Measurements from ENCODE around the gene TPCN1.

Gene TPCN1

DNA sequence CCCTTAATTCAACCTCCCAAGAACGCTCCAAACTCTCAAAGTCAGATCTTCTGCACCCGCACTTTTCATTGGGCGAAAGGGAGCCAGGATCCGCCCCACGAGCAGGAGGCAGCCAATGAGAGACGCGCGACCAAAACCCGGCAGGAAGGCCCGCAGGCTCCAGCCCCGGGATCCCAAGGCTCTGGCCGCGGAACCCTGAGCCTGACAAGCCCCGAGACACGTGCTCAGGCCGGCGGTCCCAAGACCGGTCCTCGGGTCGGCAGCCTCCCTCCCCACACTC lies 36.4 kb upstream of the TPCN1 start:
- H3K36me3 ChIP-seq (ENCODE audit: control insufficient read depth in 1 of 2, insufficient read depth in 2 of 2, low read length in 2 of 2): peaks cover 4 to 18% of the 10 kb centered on the region in 2 donors
- peak overlapping the region; percentile 78 to 95 for H3K4me3 ChIP-seq (ENCODE audit: low read depth in 1 of 2, low read length in 2 of 2)
- peaks cover 13 to 22% of the 10 kb centered on the region in 2 donors for H3K4me1 ChIP-seq (ENCODE audit: control insufficient read depth in 1 of 2, insufficient read depth in 2 of 2, low read length in 2 of 2)

GRCh38 chr12:113185180-113186032 lies 35.9 kb upstream of the TPCN1 start, which contains the start of the genes DDX54 and RITA1:
Gene DDX54, minus strand, starts transcription at chr12:113185478. Its CDS starts 27 bp downstream, at chr12:113185451.
Gene RITA1, plus strand, starts transcription at chr12:113185721. Its CDS starts 1,026 bp downstream, at chr12:113186747.
- H3K36me3 ChIP-seq (ENCODE audit: control insufficient read depth in 1 of 2, insufficient read depth in 2 of 2, low read length in 2 of 2): peaks cover 4 to 14% of the 10 kb centered on the region in 2 donors
- H3K27ac ChIP-seq (ENCODE audit: low read length): peak within 1 kb of the TSS; percentile 80
- no peaks in the 10 kb centered on the region for H3K27me3 ChIP-seq (ENCODE audit: low read depth, low read length)
- peaks cover 13 to 22% of the 10 kb centered on the region in 2 donors for H3K4me1 ChIP-seq (ENCODE audit: control insufficient read depth in 1 of 2, insufficient read depth in 2 of 2, low read length in 2 of 2)
- H3K9me3 ChIP-seq (ENCODE audit: control insufficient read depth in 1 of 2, low read length in 2 of 2): no peaks in the 10 kb centered on the region
- H3K4me3 ChIP-seq (ENCODE audit: low read depth in 1 of 2, low read length in 2 of 2): peak within 1 kb of the TSS; percentile 78 to 95

More for the DNA sequence above, 36.4 kb upstream of the TPCN1 start:
- H3K9me3 ChIP-seq (ENCODE audit: control insufficient read depth in 1 of 2, low read length in 2 of 2): no peaks in the 10 kb centered on the region
- H3K27me3 ChIP-seq (ENCODE audit: low read depth, low read length): no peaks in the 10 kb centered on the region
- peak overlapping the region; percentile 80 for H3K27ac ChIP-seq (ENCODE audit: low read length)

DNA sequence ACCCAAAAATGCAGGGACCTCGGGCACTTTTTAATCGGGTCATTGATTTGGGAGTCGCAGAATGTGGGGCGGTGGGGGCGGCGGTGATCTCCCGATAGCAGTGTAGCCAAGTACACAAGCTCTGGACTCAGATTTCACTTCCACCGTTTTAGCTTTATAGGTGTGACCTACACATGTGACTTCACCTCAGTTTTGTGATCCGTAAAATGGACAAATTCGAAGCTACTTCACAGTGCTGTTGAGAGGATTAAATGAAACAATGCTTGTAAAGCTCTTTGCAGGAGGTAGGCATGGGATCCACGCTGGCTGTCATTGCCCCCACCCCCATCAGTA lies 35.3 kb upstream of the TPCN1 start:
- H3K27me3 ChIP-seq (ENCODE audit: low read depth, low read length): no peaks in the 10 kb centered on the region
- peak overlapping the region; percentile 78 to 95 for H3K4me3 ChIP-seq (ENCODE audit: low read depth in 1 of 2, low read length in 2 of 2)
- peaks cover 13 to 22% of the 10 kb centered on the region in 2 donors for H3K4me1 ChIP-seq (ENCODE audit: control insufficient read depth in 1 of 2, insufficient read depth in 2 of 2, low read length in 2 of 2)
- H3K9me3 ChIP-seq (ENCODE audit: control insufficient read depth in 1 of 2, low read length in 2 of 2): no peaks in the 10 kb centered on the region
- H3K36me3 ChIP-seq (ENCODE audit: control insufficient read depth in 1 of 2, insufficient read depth in 2 of 2, low read length in 2 of 2): peaks cover 7 to 12% of the 10 kb centered on the region in 2 donors
- peak overlapping the region; percentile 80 for H3K27ac ChIP-seq (ENCODE audit: low read length)

DNA sequence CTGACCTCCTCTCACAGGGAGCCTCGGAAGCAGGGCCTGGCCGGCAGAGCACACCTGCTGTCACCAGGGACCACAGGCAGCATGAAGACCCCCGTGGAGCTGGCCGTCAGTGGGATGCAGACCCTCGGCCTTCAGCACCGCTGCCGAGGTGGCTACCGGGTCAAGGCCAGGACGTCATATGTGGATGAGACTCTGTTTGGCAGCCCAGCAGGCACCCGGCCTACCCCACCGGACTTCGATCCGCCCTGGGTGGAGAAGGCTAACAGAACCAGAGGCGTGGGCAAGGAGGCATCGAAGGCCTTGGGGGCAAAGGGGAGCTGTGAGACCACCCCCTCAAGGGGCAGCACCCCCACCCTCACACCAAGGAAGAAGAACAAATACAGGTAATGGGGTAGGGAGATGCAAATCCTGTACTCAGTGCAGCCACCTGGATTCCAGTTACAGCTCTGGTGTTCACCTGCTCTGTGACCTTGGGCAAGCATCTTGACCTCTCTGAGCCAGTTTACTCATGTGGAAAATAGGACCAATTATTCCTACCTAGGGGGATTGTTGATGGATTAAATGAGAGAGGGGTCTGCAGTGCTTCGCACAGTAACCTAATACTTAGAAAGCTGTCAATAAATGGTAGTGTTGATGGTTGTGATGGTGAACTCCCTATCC lies 34.5 kb upstream of the TPCN1 start:
- H3K27me3 ChIP-seq (ENCODE audit: low read depth, low read length): no peaks in the 10 kb centered on the region
- peak overlapping the region; percentile 78 to 95 for H3K4me3 ChIP-seq (ENCODE audit: low read depth in 1 of 2, low read length in 2 of 2)
- peak overlapping the region; percentile 80 for H3K27ac ChIP-seq (ENCODE audit: low read length)
- H3K9me3 ChIP-seq (ENCODE audit: control insufficient read depth in 1 of 2, low read length in 2 of 2): no peaks in the 10 kb centered on the region
- H3K4me1 ChIP-seq (ENCODE audit: control insufficient read depth in 1 of 2, insufficient read depth in 2 of 2, low read length in 2 of 2): peaks cover 13 to 22% of the 10 kb centered on the region in 2 donors
- H3K36me3 ChIP-seq (ENCODE audit: control insufficient read depth in 1 of 2, insufficient read depth in 2 of 2, low read length in 2 of 2): peaks cover 7 to 19% of the 10 kb centered on the region in 2 donors

GRCh38 chr12:113189361-113189760 lies 31.9 kb upstream of the TPCN1 start:
- peaks cover 13 to 14% of the 10 kb centered on the region in 2 donors for H3K4me1 ChIP-seq (ENCODE audit: control insufficient read depth in 1 of 2, insufficient read depth in 2 of 2, low read length in 2 of 2)
- no peak overlapping the region for H3K4me3 ChIP-seq (ENCODE audit: low read depth in 1 of 2, low read length in 2 of 2)
- H3K27me3 ChIP-seq (ENCODE audit: low read depth, low read length): no peaks in the 10 kb centered on the region
- H3K9me3 ChIP-seq (ENCODE audit: control insufficient read depth in 1 of 2, low read length in 2 of 2): no peaks in the 10 kb centered on the region
- peaks cover 4 to 19% of the 10 kb centered on the region in 2 donors for H3K36me3 ChIP-seq (ENCODE audit: control insufficient read depth in 1 of 2, insufficient read depth in 2 of 2, low read length in 2 of 2)
- no peak overlapping the region for H3K27ac ChIP-seq (ENCODE audit: low read length)

DNA sequence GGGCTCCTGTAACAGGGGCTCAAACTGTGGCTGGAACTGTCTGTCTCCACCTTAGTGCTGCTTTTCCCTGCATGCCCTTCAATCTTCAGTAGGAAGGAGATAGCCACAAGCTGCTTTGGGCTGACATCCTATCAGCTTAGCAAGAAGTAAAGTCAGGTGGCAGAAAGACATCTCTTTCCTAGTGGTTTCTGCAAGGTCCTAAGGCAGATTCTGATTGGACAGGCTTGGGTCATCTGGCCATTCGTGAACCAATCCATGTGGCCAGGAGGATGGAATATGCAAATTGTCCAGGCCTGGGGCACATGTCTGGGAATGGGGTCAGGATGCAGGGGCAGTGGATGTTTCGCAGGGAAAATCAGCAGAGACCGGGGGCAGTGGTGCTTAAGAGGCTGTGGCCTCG lies 30.5 kb upstream of the TPCN1 start:
- no peak overlapping the region for H3K4me3 ChIP-seq (ENCODE audit: low read depth in 1 of 2, low read length in 2 of 2)
- H3K27ac ChIP-seq (ENCODE audit: low read length): no peak overlapping the region
- H3K27me3 ChIP-seq (ENCODE audit: low read depth, low read length): no peaks in the 10 kb centered on the region
- no peaks in the 10 kb centered on the region for H3K9me3 ChIP-seq (ENCODE audit: control insufficient read depth in 1 of 2, low read length in 2 of 2)
- H3K36me3 ChIP-seq (ENCODE audit: control insufficient read depth in 1 of 2, insufficient read depth in 2 of 2, low read length in 2 of 2): peaks cover 4 to 12% of the 10 kb centered on the region in 2 donors
- H3K4me1 ChIP-seq (ENCODE audit: control insufficient read depth in 1 of 2, insufficient read depth in 2 of 2, low read length in 2 of 2): peaks cover 12 to 13% of the 10 kb centered on the region in 2 donors

- H3K4me3 ChIP-seq (ENCODE audit: low read depth in 1 of 2, low read length in 2 of 2): no peak overlapping the region
- no peaks in the 10 kb centered on the region for H3K9me3 ChIP-seq (ENCODE audit: control insufficient read depth in 1 of 2, low read length in 2 of 2)
- peaks cover 10 to 11% of the 10 kb centered on the region in 2 donors for H3K4me1 ChIP-seq (ENCODE audit: control insufficient read depth in 1 of 2, insufficient read depth in 2 of 2, low read length in 2 of 2)
- H3K36me3 ChIP-seq (ENCODE audit: control insufficient read depth in 1 of 2, insufficient read depth in 2 of 2, low read length in 2 of 2): peaks cover 4 to 12% of the 10 kb centered on the region in 2 donors
- H3K27me3 ChIP-seq (ENCODE audit: low read depth, low read length): no peaks in the 10 kb centered on the region
- H3K27ac ChIP-seq (ENCODE audit: low read length): no peak overlapping the region
These were observed 30.0 kb upstream of the TPCN1 start for GRCh38 chr12:113191227-113191626.

DNA sequence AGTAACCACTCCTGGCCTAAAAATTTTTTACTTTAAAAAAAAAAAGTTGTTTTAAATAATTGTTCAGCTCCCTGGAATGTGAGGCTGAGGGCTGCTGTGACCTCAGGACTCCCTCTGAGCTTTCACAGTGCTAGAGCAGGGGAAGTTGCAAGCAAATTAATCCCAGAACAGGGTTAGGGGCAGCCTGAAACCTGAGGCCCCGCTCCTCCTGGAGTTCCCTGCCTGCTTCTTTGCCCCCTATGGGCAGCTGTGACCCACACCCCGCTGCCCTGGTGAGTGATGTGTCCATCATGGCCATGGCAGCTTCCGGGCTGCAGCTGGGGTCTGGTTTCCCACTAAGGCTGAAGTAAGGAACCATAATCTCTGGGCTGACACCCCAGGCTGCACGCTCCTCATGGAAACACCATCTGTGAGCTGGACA lies 26.3 kb upstream of the TPCN1 start:
- no peaks in the 10 kb centered on the region for H3K9me3 ChIP-seq (ENCODE audit: control insufficient read depth in 1 of 2, low read length in 2 of 2)
- H3K27me3 ChIP-seq (ENCODE audit: low read depth, low read length): no peaks in the 10 kb centered on the region
- no peak overlapping the region for H3K4me3 ChIP-seq (ENCODE audit: low read depth in 1 of 2, low read length in 2 of 2)
- no peak overlapping the region for H3K27ac ChIP-seq (ENCODE audit: low read length)
- H3K36me3 ChIP-seq (ENCODE audit: control insufficient read depth in 1 of 2, insufficient read depth in 2 of 2, low read length in 2 of 2): peaks cover 4 to 12% of the 10 kb centered on the region in 2 donors
- no peaks in the 10 kb centered on the region for H3K4me1 ChIP-seq (ENCODE audit: control insufficient read depth in 1 of 2, insufficient read depth in 2 of 2, low read length in 2 of 2)

GRCh38 chr12:113195598-113195997 lies 25.7 kb upstream of the TPCN1 start:
- no peak overlapping the region for H3K27ac ChIP-seq (ENCODE audit: low read length)

GRCh38 chr12:113196582-113196981 lies 24.7 kb upstream of the TPCN1 start:
- Histone ChIP-seq H3K36me3 (ENCODE audit: control insufficient read depth in 1 of 2, insufficient read depth in 2 of 2, low read length in 2 of 2) (peaks cover 0 to 1% of the 10 kb centered on the region in 2 donors), H3K4me3 (ENCODE audit: low read depth in 1 of 2, low read length in 2 of 2) (no peak overlapping the region), H3K27me3 (ENCODE audit: low read depth, low read length) (no peaks in the 10 kb centered on the region), H3K4me1 (ENCODE audit: control insufficient read depth in 1 of 2, insufficient read depth in 2 of 2, low read length in 2 of 2) (no peaks in the 10 kb centered on the region), H3K9me3 (ENCODE audit: control insufficient read depth in 1 of 2, low read length in 2 of 2) (no peaks in the 10 kb centered on the region), H3K27ac (ENCODE audit: low read length) (no peak overlapping the region)

More at GRCh38 chr12:113195598-113195997, 25.7 kb upstream of the TPCN1 start:
- Histone ChIP-seq H3K36me3 (ENCODE audit: control insufficient read depth in 1 of 2, insufficient read depth in 2 of 2, low read length in 2 of 2) (peaks cover under 1 to 8% of the 10 kb centered on the region in 2 donors), H3K9me3 (ENCODE audit: control insufficient read depth in 1 of 2, low read length in 2 of 2) (no peaks in the 10 kb centered on the region), H3K4me3 (ENCODE audit: low read depth in 1 of 2, low read length in 2 of 2) (no peak overlapping the region), H3K4me1 (ENCODE audit: control insufficient read depth in 1 of 2, insufficient read depth in 2 of 2, low read length in 2 of 2) (no peaks in the 10 kb centered on the region), H3K27me3 (ENCODE audit: low read depth, low read length) (no peaks in the 10 kb centered on the region)

- Histone ChIP-seq H3K27ac (ENCODE audit: low read length) (no peak overlapping the region), H3K4me1 (ENCODE audit: control insufficient read depth in 1 of 2, insufficient read depth in 2 of 2, low read length in 2 of 2) (no peaks in the 10 kb centered on the region), H3K36me3 (ENCODE audit: control insufficient read depth in 1 of 2, insufficient read depth in 2 of 2, low read length in 2 of 2) (no peaks in the 10 kb centered on the region), H3K4me3 (ENCODE audit: low read depth in 1 of 2, low read length in 2 of 2) (no peak overlapping the region), H3K9me3 (ENCODE audit: control insufficient read depth in 1 of 2, low read length in 2 of 2) (no peaks in the 10 kb centered on the region), H3K27me3 (ENCODE audit: low read depth, low read length) (no peaks in the 10 kb centered on the region)
These were observed 24.3 kb upstream of the TPCN1 start for GRCh38 chr12:113196990-113197389.
